Stimulated activated CD8-positive, alpha-beta memory T cell treated with anti-CD3 and anti-CD28 coated beads, Interleukin-2, amount 100 ng/mL, for 48 hours (primary cell): ENCODE results near the gene ATP10A.

Experiments
- DNase-seq, 2 donors: peaks; one replicate each; pipeline ENCODE4 v3.0.0-alpha.2; 2020; ENCODE audit warnings: low read depth in 2 of 2

The ATP10A gene

DNA sequence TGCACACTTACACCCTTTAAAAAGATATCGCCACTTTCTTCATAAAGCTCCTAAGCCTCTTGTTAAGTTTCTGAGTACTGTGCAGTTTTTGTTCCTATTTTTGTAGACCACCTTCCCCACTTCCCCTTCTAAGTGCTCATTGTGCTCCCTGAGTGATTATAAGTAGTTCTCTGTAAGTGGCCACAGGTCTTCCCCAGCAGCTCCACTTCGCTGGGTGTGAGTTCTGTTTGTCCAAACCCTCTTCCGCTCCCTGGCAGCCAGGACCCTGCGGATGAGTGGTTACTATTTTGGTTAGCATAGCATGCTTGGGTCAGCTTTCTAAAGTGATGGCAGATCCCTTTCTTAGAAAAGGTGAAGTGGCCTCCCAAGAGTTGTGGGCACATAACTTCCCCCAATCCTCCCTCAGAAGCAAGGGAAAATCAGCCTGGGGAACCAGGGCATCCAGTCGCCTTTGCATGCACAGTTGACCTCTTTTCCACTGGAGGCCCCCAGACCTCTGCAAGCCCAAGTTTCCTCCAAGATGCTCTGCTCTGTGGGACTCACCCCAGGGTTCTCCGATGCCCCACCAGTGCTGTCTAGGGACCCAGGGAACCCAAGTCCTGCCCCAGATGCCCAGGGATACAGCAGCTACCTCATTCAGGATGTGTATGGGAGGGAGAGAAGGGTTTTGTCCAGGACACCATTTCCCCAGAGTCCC is 69.6 kb downstream of the ATP10A start:
- no peak for DNase-seq

DNA sequence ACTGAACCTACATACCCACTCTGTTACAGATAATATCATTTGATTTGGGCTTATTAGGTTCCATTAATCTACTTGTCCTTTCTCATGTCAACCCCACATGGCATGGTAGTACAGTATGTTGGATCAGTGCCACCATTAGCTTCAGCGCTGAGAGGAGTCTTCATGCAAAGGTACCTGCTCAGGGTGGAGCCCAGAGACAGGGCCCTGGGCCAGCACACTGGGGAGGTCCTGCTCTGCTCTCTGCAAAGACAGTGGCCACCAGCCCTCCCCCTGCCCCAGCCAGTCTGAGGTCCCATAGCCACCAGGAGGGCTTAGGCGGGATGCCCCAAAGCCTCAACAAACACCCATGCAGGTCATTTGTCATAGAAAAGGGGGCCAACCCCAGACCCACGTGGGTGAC is 71.0 kb downstream of the ATP10A start:
- DNase-seq, result no peak

DNA sequence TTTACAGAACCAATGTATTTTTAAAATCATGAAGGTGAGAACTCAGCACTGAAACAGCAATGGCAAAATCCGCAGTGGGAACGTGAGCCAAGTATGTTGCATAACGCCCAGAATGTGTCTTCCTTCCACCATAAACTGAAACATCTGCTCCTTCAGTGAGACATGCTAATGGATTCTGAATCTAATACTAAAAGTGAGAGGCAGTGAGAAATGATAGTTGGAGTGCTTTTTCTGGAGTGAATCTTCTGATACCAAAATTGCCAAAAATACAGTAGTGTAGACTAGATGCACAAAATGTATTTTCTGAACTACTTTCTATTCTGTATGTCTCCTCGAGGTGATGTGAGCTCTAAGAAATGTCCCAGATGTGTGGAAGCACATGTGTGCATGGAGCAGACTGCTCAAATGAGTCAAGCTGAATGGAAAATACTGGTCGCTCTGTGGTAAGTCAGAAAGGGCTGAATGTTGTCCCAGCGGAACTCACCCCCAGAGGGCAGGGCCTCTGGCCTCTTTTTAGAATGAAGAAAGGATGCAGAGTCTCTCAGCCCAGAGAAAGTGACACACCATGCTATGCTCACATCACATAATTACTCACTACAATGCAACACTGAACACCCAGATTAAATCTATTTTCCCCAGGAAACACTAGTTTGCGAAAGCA is 73.0 kb downstream of the ATP10A start:
- DNase-seq, result peak; percentile 29 to 34

DNA sequence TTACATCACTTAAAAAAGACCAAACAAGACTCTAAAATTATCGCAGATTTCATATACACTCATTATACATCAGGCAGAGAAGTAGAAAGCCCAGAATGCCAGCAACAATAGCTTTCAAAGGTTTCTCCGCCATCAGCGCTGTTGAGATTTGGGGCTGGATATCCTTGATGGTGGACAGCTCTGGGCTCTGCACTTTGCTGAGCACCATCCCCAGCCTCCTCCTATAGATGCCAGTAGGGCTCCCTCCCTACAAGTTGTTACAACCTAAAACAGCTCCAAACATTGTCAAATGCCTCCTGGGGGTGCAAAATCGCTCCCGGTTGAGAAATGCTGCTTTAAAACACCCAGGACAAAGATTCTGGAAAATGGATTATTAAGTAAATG is 73.5 kb downstream of the ATP10A start:
- DNase-seq, result no peak

DNA sequence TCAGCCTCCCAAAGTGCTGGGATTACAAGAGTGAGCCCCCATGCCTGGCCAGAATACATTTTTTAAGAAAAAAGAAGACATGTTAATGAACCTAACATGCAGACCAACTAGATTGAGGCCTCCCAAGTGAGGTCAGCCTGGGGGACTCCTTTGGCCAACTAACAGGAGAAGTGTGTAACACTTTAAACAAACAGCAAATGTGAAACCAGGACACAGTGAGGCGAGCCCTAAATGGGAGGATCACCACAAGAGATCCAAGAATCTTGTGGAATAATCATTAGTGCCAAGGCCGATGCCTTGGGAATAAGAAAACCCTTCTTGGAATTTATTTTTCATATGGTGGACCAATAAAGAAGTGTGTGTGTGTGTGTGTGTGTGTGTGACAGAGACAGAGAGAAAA is 73.9 kb downstream of the ATP10A start:
- DNase-seq, result no peak

DNA sequence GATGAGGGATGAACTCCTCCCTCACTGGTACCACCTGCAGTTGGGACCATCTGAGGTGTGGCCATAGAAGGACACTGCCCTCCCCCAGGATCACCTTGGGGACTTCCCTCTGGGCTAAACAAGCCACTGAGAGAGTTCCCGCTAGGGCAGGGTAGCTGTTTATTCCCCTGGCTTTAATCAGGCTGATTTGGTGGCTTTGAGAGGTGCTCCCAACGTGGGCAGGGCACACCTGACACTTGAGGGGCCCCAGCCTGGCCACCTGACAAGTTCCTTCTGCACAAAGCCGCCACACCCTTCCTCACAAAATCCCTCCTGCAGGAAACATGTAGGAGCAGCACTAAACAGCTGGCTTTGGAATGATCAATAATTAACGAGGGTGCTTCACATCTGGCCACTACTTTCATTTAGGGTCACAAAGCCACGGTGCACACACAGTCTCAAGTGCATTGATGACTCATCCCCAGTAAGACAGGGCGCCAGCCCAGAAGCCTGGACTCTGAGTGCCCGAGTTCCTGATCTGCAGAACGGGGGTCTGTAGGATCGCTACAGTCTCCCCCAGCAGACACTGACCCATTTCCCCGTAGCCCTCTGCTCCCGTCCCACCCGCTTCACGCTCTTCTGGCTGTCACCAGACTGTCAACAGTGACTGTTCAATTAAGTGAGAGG is 75.1 kb downstream of the ATP10A start:
- DNase-seq, result no peak

DNA sequence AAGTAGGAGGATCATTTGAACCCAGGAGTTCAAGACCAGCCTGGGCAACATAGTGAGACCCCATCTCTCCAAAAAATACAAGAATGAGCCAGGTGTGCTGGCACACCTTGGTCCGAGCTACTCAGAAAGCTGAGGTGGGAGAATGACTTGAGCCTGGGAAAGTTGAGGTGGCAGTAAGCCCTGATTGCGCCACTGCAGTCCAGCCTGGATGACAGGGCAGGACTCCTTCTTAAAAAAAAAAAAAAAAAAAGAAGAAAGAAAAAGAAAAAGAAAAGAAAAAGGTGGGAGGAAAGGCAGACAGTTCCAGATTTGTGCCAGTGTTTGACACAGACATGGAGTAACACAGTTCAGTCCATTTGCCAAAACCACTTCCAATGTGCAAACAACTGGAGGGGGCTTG is 75.7 kb downstream of the ATP10A start:
- DNase-seq, result no peak

DNA sequence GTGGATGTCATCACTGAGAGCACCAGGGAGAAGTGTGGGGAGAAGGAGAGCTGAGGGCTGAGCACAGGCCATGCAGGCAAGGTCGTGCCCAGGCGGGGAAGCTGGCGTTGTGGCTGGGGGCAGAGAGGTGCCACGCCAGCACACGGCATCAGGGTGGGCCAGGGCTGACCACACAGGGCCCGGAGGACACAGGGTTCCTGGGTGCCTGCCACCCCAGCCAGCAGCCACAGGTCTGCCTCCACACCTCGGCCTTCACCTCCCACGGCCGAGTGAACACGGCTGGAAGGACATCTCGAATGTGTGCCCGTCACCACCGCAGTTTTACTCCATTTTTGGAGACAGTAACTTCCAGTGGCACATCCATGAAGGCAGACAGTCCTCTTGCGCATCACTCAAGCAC is 77.1 kb downstream of the ATP10A start:
- no peak for DNase-seq

DNA sequence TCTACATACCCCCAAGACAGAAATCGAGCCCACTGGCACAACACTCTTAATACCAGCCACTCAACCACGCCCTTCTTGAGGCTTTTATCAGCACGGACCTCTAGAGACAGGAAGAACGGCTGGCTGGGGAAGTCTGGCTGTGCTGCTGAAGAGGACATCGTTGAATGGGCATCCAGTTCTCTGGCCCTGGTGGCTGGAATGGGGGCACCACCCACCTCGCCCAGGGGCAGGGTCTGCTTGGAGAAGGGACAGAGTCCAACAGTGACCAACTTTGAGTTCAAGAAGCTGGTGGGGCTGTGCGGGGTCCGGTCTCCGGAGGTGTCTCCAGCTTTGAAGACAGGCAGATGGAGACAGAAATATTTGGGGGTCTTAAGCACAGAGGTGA is 77.5 kb downstream of the ATP10A start:
- DNase-seq, result no peak

DNA sequence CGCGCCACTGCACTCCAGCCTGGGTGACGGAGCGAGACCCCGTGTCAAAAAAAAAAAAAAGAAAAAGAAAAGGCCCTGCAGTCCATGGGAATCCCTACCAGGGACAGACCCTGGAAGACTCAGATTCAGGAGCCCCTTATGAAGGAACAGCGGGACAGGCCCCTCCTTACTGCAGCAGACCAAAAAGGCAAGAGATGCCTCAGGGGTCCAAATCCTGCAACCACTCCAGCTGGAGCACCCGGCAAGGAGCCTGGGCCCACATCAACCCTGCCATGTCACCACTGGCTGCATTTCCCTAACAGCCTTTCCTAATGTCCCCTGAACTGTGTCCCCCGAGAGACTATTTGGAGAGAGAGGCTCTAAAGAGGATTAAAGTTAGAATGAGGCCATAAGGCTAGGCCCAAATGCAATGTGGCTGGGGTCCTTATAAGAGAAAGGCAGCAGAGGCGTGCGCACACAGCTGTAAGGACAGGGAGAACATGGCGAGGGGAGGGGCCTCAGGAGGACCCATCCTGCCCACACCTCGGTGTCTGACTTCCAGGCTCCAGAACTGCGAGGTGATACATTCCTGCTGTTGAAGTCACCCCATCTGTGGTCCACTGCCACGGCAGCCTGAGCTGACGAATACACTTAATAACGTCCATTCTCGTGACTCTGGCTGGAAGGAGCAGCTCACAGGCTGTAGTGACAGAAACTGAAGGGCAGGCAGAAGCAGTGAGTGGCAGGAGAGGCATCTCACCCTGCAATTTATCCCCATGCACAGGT is 78.1 kb downstream of the ATP10A start:
- no peak for DNase-seq

DNA sequence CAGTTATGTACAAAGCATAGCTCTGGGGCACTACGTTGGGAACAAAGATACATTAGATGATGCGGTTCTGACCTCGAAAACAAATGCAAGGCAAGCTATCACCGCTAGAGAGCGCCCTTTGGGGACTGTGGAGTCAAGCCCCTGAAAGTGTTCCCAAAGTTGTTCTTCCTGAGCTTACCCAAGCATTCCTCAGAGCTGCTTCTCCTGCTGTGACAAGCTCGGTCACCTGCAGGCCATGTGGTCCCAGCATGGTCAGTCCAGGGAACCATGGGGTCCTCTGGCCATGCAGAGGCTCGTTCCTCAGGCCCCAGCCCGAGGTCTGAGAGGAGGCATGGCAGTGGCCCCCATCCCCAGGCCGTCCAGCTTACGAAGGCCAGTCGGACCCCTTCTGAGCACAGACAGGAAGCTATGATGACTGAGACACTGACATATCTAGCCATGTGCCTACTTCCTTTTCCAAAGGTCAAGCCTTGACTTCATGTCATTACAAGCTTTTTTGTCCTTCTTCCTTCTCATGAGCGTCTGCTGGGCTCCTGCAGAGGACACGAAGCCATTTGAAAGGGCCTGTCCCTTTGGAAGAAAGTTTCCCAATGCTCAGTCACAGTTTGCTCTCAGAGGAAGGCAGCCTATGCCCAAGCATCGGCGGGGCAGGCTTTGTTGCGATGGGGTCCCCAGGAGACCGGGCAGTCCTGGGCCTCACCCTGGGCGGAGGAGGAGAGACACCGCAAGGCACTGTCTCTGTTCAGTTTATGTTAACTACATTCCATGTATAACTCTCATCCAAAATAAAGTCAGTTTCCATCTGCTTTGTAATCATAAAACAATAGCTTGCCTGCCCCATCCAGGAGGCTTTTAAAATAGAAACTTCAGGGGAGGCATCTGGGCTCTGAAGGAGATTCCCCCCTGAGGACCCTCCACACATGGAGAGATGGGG is 79.3 kb downstream of the ATP10A start:
- DNase-seq, result peak in 1 of 2 donors; percentile 31

DNA sequence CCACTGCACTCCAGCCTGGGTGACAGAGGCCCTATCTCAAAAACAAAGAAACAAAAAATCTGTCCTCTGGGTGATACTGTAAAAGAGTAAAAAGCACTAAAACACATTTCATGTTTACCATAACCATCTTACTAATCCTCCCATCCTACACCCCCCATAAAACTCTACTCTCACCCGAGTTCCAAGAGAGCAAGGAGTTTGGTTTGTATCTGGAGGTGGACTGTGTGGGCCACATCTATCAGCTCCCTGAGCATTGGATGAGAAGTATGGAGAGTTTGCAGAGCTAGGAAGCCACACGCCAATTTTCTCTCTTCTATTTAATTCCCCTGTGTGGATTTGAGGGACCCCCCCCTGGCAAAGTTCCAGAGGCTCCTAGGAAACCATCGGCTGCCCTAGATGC is 80.0 kb downstream of the ATP10A start:
- no peak for DNase-seq

DNA sequence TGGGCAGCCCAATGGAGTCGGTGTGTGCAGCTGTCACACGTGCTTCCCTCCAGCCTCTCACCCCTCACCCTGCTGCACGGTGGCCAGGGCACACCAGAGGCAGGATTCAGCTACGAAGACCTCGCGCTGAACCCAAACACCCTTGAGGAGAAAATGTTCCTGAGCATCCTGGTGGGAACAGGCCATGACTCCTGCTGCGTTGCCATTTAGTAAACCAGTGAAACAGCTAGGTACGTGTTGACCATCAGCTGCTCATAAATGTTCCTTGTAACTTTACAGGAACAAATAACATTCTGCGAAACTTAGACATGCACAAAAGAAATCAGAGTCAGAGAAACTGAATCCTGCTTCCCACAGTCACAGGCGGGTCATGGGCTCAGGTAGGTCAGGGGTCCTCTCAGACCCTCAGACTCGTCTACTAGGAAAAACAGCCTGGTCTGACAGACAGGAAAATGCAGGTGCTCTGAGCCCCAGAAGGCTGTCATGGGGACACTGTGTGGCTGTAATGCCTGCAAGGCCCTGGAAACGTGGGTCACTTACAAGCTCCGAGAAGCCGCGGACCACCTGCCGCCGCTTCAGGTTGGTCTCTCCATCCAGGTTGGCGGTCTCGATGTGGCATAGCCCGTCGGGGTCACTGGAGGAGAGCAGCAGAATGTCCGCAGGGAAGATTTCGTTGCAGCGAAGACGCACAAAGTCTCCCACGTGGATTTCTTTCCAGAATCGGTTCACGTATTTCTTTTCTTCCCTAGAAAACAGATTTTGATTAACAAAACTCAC is 82.5 kb downstream of the ATP10A start:
- DNase-seq, result no peak

DNA sequence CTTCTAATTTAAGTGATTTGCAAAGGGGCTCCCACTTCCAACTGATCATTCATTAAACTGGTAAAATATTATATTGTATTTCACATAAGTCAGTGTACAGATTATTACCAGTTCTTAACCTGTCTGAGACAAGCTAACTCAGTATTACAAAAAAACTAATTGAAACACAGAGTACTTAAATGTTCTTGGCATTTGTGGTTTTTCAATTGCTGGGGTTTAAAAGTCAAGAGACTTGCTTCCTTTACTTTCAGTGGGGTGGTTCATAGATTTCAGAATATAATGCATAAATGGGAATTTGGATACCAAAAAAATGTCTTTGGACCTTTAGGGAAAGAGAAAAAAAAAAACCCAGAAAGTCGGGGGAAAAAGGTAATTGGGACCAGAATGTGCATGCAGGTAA is 85.0 kb downstream of the ATP10A start:
- DNase-seq, result no peak

DNA sequence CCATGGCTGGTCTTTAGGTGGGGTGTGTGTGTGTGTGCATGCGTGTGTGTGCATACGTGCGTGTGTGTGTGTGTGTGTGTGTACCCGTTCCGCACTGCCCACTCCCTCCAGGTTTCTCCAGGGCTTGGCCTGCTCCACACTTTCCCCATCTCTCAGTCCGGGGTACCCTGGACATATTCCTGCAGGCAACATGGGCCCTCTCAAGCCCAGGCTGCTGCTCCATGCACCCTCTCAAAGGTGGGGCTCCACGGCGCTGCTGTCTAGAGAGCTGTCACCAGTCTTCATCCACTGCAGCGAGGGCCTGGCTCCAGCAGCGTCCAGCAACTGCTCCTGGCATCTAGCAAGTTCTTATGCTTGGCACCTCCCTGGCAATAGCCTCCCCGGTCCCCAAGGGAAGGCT is 86.1 kb downstream of the ATP10A start:
- DNase-seq, result no peak

DNA sequence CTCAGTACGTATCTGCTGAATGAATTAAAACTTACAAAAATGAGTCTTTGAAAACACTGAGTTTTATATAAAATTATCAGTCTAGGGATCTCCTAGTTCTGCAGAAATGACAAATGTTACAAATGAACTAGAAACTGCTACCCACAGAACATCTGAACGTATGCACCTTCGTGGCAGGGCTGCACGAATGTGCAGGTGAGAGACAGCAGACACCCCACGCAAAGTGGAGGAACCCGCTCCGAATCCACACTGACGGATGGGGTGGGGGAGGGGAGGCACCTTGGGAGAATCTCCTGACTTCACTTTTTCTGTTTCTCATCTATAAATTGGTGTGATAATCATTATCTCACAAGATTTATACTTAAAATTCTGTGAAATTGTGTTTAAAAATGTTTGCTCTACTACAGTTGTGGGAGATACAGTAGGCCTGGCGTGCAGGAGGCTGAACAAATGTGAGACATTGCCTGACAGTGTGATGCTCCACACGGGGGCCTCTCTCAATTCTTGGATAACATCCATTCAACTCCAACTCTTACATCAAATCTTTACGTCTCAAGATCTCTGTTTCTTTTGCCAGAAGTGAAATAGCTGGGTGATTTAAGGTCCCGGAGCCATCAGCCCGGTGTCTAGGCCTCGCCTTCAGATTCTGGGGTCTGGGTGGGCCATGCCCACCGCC is 86.9 kb downstream of the ATP10A start:
- DNase-seq, result no peak

DNA sequence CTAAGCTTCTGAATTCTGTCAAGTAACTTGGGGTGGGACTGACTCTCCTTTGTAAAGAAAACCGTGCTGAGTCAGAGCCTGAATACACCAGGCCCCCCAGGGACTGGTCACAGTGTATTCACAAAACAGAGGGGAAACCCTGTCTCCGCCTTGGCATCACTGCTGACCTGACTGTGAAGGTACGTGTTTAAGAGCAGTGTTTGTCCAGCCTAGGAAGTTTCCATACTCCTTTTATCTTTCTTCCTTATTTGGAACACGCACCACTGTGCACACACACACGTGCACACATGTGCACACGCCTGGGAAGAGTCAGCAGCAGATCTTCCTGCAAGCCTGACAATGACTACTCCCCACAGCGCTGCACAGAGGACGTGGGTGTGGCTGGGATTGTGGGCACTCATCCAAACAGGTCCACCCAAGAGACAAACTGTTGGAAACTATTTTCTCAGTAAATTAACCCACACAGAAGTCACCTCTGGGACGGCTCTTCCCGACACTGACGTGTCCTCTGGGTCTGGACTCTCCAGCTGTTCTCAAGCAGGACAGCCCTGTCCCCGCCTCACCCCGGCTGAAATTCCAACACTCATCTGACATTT is 87.7 kb downstream of the ATP10A start:
- DNase-seq, result no peak

DNA sequence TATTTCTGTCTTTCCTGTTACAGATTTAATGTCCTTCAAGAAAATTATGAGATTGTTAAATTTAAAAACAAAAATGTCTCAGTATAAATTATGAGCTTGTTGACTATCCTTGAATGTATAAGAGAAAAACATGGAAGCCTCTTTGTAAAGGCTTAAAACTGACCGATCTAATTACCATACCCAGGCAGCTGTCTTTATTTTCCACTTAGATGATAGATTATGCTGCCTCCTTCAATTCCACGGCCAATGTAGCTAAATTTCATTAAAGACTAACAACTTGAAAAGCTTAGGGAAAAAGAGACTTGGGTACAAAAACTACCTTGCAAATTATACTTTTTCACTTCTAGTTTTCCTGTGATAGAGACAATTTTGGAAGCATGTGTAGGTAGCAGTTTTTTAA is 88.3 kb downstream of the ATP10A start:
- no peak for DNase-seq

DNA sequence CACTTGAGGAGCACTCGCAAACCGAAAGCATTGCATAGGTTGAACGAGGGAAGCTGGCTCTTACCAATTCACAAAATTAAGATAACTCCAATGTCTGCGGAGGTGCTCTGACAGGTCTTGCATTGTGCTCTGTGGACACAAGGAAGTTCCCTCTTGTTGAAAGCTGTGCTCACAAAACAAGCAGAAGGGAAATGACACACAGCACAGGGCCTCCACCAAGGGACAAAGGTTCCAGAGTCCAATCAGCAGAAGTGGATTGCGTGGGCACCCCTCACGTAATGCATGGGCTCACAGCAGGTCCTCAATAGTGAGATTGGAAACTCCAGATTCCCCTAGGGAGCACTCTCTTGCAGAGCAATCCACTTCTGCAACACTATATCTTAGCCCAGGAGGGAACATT is 89.9 kb downstream of the ATP10A start:
- DNase-seq, result no peak

DNA sequence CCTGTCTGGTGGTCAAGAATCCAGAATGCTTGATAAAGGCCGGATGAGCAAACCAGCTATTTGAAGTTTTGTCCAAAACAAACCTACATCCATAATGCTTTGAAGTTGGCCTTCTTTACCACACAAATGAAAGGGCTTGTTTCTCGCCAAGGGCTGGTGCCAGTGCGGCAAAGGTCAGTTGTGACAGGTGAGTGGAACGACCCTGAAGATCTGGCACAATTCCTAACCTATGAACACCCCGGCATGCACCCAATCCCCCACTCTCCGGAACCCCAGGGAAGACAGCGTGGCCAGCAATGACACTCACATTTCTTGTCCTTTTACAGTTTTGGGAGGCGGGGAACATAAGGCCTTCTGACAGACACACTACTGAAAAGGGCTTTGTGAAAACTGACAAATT is 90.6 kb downstream of the ATP10A start:
- no peak for DNase-seq
